ENCODE measurements around the gene RNF123. TPM values are rescaled to one million over a fixed set of nuclear protein-coding genes. Genes with fewer than 3 reads are reported as not detected.
"Not testable (repeated sequence)": the region's sequence is repeated elsewhere in the genome, so short reads cannot be mapped to it uniquely, and the experiment has no call there.

The RNF123 gene
- polyA plus RNA-seq, 1 experiment = 61.2 TPM

GRCh38 chr3:49686346-49686745 is 3.0 kb upstream of the RNF123 start:
- H3K4me3 ChIP-seq (ENCODE audit: low read depth, low read length) = peak overlapping the region; percentile 13
- CTCF ChIA-PET = not testable (repeated sequence)

GRCh38 chr3:49686769-49687423 is 2.5 kb upstream of the RNF123 start:
- POLR2A ChIA-PET; CTCF ChIA-PET; H3K27me3 ChIP-seq (ENCODE audit: control insufficient read depth, insufficient read depth, low read length); DNase-seq (ENCODE audit: low read depth): not testable (repeated sequence)
- Histone ChIP-seq H3K36me3 (ENCODE audit: control insufficient read depth, insufficient read depth, low read length) (peaks cover 15% of the 10 kb centered on the region), H3K4me3 (ENCODE audit: low read depth, low read length) (peak overlapping the region; percentile 6; the same call in 1 of the 2 replicates)

More at GRCh38 chr3:49686346-49686745, 3.0 kb upstream of the RNF123 start:
- DNase-seq (ENCODE audit: low read depth); H3K27me3 ChIP-seq (ENCODE audit: control insufficient read depth, insufficient read depth, low read length); POLR2A ChIA-PET: not testable (repeated sequence)
- peaks cover 15% of the 10 kb centered on the region for H3K36me3 ChIP-seq (ENCODE audit: control insufficient read depth, insufficient read depth, low read length)

GRCh38 chr3:49687424-49687795 is 1.9 kb upstream of the RNF123 start:
- DNase-seq (ENCODE audit: low read depth); POLR2A ChIA-PET; H3K27me3 ChIP-seq (ENCODE audit: control insufficient read depth, insufficient read depth, low read length); H3K4me3 ChIP-seq (ENCODE audit: low read depth, low read length); CTCF ChIA-PET: not testable (repeated sequence)
- H3K36me3 ChIP-seq (ENCODE audit: control insufficient read depth, insufficient read depth, low read length) = peaks cover 15% of the 10 kb centered on the region

DNA sequence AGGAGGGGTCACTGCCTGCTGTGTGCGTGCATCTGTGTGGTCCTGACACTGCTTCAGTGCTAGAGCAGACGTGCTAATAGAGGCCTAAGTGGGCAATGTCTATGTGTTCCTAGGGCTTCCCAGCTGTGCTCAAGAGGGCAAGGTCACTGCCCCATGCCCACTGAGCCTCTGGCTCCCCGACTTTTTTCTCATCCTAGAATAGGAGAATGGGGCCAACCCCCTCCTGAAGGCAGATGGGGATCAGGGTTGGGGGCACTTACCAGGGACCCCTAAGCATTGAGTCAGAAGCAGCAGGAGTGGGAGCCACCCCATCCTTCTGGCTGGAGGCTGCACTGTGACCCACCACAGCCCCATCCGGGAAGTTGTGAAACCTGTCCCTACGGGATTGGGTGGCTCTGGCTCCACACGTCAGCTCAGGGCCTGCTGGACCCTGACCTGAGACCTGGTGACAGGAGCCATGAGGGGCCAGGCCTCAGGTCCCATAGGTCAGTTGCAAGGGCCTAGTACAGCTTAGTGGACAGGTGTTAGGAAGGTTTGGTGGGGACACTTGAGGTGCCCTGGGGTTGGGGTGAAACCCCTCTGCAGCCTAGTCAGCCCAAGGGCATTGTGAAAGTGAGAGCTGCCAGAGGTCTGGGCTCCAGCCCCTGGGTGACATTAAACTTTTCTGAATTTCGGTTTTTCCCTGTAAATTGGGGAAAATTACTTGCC is 865 bp upstream of the RNF123 start:
- CTCF ChIA-PET = interaction anchor here (0.6 to 1.6 kb wide), 2 partner anchors 13 to 42 kb away, joined by 3 to 7 read pairs; no protein-coding TSS in a partner anchor
- DNase-seq (ENCODE audit: low read depth); POLR2A ChIA-PET; H3K36me3 ChIP-seq (ENCODE audit: control insufficient read depth, insufficient read depth, low read length); H3K27me3 ChIP-seq (ENCODE audit: control insufficient read depth, insufficient read depth, low read length): not testable (repeated sequence)
- peak overlapping the region; percentile 90 for H3K4me3 ChIP-seq (ENCODE audit: low read depth, low read length)

- H3K36me3 ChIP-seq (ENCODE audit: control insufficient read depth, insufficient read depth, low read length); H3K27me3 ChIP-seq (ENCODE audit: control insufficient read depth, insufficient read depth, low read length); DNase-seq (ENCODE audit: low read depth); POLR2A ChIA-PET: not testable (repeated sequence)
- CTCF ChIA-PET = interaction anchor here (1.6 kb wide), 1 partner anchor 11 kb away, joined by 7 read pairs; no protein-coding TSS in a partner anchor
- peak overlapping the region; percentile 90 for H3K4me3 ChIP-seq (ENCODE audit: low read depth, low read length)
These were observed 709 bp downstream of the RNF123 start for GRCh38 chr3:49689908-49690624.

DNA sequence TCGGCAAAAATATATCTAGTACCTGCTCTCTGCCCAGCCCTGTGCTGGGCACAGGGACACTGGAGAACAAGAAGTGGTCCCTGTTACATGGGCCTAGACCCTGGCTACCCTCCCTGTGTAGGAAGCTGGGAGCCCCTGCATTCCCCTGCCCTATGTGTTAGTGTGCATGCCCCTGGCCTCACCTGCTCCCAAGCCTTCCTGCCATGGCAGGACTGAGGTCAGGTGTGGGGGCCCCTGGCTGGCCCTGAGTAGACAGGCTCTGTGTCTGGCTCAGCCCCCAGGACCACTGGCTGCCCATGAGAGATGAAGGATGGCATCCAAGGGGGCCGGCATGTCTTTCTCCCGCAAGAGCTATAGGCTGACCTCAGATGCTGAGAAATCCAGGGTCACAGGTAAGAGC is 1.5 kb downstream of the RNF123 start:
- POLR2A ChIA-PET; DNase-seq (ENCODE audit: low read depth); H3K36me3 ChIP-seq (ENCODE audit: control insufficient read depth, insufficient read depth, low read length); H3K4me3 ChIP-seq (ENCODE audit: low read depth, low read length); CTCF ChIA-PET; H3K27me3 ChIP-seq (ENCODE audit: control insufficient read depth, insufficient read depth, low read length): not testable (repeated sequence)

- DNase-seq (ENCODE audit: low read depth) = not testable (repeated sequence)
These were observed 2.1 kb downstream of the RNF123 start for GRCh38 chr3:49691481-49691880.

DNA sequence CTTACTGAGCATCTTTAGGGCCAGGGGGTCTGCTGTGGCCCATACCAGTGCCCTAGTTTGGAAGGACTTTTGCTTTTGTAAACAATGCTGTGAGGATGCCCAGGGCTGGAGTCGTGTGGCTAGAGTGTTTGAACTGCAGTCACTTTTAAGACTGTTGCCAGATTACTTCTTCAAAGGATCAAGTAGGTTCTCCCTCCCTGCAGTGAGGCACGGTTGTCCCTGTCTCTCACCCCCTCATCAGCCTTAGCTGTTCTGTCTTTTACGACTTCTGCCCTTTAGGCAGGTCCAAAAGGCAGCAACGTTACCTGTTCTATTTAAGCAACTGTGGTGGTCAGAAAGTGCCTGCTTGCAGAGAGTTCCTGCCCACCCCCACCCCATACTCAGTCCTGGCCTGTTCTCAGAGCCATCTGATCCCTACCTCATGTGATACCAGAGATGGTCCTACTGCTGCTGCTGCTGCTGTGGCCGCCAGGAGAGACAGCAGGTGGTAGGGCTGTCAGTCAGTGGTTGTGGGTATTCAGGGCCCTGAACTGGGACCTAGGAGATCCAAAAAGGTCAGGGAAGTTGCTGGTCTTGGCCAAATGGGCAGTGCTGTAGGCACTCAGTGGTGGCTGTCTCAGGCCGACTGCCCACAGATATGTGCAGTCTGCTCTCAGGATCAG is 5.2 kb downstream of the RNF123 start:
- H3K4me3 ChIP-seq (ENCODE audit: low read depth, low read length); POLR2A ChIA-PET; H3K27me3 ChIP-seq (ENCODE audit: control insufficient read depth, insufficient read depth, low read length); DNase-seq (ENCODE audit: low read depth): not testable (repeated sequence)
- CTCF ChIA-PET = interaction anchor here (0.6 to 1.6 kb wide), 2 partner anchors 141 to 155 kb away, joined by 3 to 5 read pairs; no protein-coding TSS in a partner anchor
- peaks cover 13% of the 10 kb centered on the region for H3K36me3 ChIP-seq (ENCODE audit: control insufficient read depth, insufficient read depth, low read length)

More at GRCh38 chr3:49691481-49691880, 2.1 kb downstream of the RNF123 start:
- POLR2A ChIA-PET; H3K4me3 ChIP-seq (ENCODE audit: low read depth, low read length); H3K36me3 ChIP-seq (ENCODE audit: control insufficient read depth, insufficient read depth, low read length); CTCF ChIA-PET; H3K27me3 ChIP-seq (ENCODE audit: control insufficient read depth, insufficient read depth, low read length): not testable (repeated sequence)

DNA sequence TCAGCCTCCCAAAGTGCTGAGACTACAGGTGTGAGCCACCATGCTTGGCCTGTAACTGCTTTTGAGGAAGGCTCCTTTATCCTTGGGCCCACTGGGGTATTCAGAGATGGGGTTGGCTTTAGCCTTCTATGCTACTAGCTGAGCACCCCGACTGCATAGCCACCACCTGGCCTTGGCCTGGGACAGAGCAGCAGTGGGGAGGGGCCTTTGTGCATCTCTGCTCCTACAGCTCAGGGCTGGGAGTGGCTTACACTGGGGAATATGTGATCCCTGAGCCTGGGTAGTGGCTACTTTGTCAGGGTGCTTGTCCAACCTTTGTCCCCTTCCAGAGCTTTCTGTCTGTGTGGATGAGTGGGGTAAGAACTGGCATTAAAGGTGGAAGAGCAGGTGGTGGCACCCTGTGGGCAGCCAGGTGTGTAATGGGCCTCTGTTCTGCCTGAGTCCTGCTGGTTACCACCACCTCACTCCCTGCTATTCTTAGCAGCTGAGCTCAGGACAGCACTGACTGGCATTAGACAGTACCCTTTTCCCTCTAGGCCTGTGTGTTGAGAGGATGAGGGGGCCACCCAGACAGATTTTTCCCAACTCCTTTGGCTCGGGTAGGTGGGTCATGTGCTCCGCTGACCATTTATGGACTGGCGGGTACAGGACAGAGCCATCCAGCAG is 6.1 kb downstream of the RNF123 start:
- CTCF ChIA-PET; H3K27me3 ChIP-seq (ENCODE audit: control insufficient read depth, insufficient read depth, low read length); DNase-seq (ENCODE audit: low read depth); POLR2A ChIA-PET; H3K4me3 ChIP-seq (ENCODE audit: low read depth, low read length): not testable (repeated sequence)
- peaks cover 21% of the 10 kb centered on the region for H3K36me3 ChIP-seq (ENCODE audit: control insufficient read depth, insufficient read depth, low read length)
